GM12872 (cell line): ENCODE results near the gene MANEAL.

Source experiments
- TF ChIP-seq, protein P1 (sequence below): IDR thresholded peaks from 3 replicates; pipeline ENCODE4 v1.5.1; 2011; ENCODE audit warnings: low read depth, mild to moderate bottlenecking, low read length, moderate library complexity; ENCODE audit not compliant: insufficient read depth

MANEAL gene

DNA sequence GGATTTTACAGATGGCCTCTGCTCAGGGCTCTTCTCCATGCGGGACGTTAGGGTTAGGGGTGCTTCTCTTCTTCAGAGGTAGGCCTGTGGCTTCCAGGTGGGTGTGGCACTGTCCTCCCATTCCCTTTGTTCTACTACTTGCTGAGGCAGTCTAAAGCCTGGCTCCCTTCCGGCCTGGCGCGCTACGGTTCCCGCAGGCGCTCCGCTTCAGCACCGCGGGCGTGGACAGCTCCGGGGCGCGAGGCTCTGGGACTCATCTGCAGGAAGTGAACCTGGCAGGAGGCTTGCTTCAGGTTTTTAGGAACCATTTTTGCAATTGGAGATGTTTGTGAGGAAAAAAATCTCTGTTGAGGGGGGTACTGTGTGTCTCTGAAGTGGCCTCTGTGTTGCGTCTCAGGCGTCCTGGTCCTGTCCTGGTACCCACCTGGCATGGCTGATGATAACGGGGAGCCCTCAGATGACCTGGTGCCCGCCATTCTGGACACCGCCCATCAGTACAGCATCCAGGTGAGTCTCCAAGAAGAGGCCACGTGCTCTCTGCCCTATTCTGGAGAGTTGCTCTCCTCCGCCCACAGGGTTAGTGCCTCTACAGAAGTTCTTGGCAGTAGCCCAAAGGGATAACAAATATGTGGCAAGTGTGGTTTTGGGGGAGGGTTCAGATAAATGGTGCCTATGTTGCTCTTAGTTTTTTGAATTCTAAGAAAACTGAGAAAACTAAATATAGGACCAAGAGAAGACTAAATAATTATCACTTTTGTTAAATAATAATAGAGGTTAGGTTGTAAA lies 1.9 kb downstream of the MANEAL start:
- TF ChIP-seq, protein P1, sequence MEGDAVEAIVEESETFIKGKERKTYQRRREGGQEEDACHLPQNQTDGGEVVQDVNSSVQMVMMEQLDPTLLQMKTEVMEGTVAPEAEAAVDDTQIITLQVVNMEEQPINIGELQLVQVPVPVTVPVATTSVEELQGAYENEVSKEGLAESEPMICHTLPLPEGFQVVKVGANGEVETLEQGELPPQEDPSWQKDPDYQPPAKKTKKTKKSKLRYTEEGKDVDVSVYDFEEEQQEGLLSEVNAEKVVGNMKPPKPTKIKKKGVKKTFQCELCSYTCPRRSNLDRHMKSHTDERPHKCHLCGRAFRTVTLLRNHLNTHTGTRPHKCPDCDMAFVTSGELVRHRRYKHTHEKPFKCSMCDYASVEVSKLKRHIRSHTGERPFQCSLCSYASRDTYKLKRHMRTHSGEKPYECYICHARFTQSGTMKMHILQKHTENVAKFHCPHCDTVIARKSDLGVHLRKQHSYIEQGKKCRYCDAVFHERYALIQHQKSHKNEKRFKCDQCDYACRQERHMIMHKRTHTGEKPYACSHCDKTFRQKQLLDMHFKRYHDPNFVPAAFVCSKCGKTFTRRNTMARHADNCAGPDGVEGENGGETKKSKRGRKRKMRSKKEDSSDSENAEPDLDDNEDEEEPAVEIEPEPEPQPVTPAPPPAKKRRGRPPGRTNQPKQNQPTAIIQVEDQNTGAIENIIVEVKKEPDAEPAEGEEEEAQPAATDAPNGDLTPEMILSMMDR = no peak

DNA sequence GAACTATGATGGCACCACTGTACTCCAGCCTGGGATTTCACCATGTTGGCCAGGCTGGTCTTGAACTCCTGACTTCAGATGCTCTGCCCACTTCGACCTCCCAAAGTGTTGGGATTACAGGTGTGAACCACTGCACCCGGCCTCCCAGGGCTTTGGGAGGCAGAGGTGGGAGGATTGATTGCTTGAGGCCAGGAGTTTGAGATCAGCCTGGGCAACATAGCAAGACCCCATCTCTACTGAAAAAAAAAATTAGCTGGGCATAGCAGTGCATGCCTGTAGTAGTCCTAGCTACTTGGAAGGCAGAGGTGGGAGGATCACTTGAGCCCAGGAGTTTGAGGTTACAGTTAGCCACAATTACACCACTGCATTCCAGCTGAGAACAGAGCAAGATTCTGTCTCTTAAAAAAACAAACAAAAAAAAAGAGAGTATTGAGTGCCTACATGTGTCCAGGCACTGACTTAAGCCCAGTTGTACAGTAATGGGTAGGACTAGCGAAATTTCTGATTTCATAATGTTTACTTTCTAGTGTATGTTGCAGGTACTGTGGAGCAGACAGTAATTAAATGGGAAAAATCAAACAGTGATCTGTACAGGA lies 4.2 kb downstream of the MANEAL start:
- TF ChIP-seq, protein P1 = no peak

DNA sequence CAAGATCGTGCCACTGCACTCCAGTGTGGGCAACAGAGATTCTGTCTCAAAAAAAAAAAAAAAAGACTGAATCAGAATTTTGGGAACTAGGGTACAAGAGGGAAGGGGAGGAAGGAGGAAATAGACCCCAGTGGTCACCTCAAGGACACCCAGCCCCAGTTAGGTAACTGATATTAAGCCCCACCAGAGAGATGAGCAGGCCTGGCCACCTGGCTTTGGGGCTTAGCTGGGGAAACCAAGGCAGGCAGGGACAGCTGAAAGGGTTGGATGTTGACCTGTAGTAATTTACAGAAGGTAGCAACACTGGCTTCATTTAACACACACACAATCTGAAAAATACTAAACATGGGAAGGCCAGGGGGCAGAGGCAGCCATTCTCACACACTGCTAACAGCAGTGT lies 8.8 kb downstream of the MANEAL start:
- TF ChIP-seq, protein P1 = no peak

DNA sequence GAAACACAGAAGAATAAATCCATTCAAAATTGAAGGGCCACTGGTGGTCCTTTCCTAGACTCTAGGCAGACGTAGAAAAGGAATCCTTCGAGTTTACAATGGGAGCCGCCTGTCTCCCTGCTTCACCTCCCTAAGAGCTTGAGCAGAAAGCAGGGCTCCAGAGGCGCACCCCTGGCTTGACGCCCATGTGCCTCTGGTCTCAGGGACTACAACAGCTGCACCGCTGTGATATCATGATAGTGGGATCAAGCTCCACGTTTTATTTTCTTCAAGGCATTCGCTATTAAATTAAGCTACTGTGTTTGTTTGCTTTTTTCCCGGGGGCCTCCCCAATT lies 13.5 kb downstream of the MANEAL start:
- TF ChIP-seq, protein P1 = no peak

DNA sequence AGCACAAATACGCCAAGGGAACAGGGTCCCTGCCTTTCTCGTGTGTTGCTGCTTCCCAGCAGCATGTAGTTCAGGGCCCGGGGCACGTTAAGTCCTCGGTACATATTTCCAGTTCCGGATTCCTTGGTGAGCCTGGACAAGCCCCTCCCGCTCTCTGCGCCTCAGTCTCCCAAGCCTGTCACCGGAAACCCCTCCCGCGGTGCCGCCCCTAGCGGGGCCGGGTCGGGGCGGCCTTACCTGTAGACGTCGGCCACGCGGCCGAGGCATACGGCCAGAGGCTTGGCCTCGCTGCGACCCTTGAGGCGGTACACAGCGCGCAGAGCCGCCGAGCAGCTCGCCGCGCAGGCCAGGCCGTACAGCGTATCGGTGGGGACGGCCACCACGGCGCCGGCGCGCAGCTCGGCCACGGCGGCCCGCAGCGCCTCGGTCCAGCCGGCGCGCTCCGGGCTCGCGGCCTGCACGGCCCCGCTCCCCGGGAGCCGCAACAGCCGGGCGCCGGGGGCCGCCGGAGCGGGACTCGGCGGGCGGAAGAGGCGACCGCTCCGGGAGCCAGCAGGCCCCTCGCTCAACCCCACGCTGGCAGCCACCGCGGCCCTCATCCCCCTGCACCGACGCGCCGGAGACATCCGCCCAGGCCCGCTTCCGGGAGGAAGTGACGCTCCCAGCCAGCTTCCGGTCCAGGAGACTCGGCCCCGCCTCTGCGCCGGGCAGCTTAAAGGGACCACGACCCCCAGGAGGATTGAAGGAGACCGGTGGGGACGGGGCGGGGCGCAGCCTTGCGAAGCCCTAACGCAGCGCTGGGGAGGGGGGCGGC lies 14.1 kb downstream of the MANEAL start, which contains the start of the genes C1orf122 and YRDC:
C1orf122 (plus strand) TSS at position 236 of the 814 bp plus-strand sequence. CDS start 615 bp downstream, outside the sequence.
YRDC (minus strand) TSS at position 654 of the 814 bp plus-strand sequence; CDS start at position 626, 28 bp downstream.
- TF ChIP-seq, protein P1 = no peak

DNA sequence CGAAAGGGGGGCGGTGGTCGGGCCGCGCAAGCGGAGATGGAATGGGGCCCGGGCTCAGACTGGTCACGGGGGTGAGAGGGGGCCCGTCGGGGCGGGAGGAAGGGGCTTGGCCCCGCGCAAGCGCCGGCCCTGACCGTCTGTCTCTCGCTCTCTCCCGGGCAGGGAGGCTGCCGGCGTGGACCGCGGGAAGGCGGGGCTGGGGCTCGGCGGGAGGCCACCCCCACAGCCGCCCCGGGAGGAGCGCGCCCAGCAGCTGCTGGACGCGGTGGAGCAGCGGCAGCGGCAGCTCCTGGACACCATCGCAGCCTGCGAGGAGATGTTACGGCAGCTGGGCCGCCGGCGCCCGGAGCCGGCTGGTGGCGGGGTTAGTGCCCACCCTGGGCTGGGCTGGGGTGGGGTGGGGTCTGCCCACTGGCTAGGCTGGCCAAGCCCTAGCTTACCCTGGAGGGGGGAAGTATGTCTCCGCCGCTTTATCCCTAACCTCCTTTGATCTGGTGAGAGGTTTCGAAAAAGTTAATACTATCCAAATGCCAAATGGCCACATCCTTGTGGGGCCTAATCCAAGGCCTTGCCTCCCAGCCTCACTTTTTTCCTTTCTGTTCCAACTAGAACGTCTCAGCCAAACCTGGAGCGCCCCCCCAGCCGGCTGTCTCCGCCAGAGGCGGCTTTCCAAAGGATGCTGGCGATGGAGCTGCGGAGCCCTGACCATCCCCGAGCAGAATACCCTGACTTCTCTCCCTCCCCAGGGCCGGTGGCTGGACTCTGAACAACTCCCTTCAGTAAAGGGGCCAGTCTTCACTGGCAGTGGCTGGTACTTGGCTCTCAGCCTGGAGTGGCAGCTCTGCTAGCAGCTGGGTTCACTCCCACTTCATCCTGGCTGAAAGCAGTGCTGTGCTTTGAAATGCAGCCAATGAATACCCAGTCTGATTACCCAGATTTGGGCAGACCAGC lies 15.0 kb downstream of the MANEAL start:
- TF ChIP-seq, protein P1 = no peak
